OCI-M1 (cell line): ENCODE data around the gene AIFM1.
"Not testable (repeated sequence)": the region's sequence is repeated elsewhere in the genome, so short reads cannot be mapped to it uniquely, and the experiment has no call there.

Experiments
- DNase-seq: peaks from one replicate; lab custom pipeline; 2025; lab: John Stamatoyannopoulos, UW

The AIFM1 gene

GRCh38 chrX:130118441-130119311 lies 47.0 kb downstream of the AIFM1 start:
- DNase-seq = no peak

- no peak for DNase-seq
Observed at GRCh38 chrX:130117166-130117565, 48.5 kb downstream of the AIFM1 start.

GRCh38 chrX:130115119-130115885 lies 50.3 kb downstream of the AIFM1 start:
- not testable (repeated sequence) for DNase-seq

GRCh38 chrX:130114141-130114588 lies 51.5 kb downstream of the AIFM1 start:
- DNase-seq = no peak

- no peak for DNase-seq
Observed at GRCh38 chrX:130111220-130112154, 54.2 kb downstream of the AIFM1 start.

GRCh38 chrX:130110379-130111219 lies 55.0 kb downstream of the AIFM1 start, which contains the start of gene ELF4:
ELF4 (minus strand) TSS chrX:130110497; CDS start chrX:130081330, 29,167 bp downstream.
- DNase-seq = peak; percentile 70

GRCh38 chrX:130109429-130110378 lies 55.9 kb downstream of the AIFM1 start:
- peak; percentile 43 for DNase-seq

GRCh38 chrX:130108647-130109428 lies 56.8 kb downstream of the AIFM1 start:
- peak; percentile 76 for DNase-seq

GRCh38 chrX:130106071-130106470 lies 59.6 kb downstream of the AIFM1 start:
- DNase-seq = no peak

GRCh38 chrX:130105244-130105643 lies 60.4 kb downstream of the AIFM1 start:
- no peak for DNase-seq

GRCh38 chrX:130103605-130104004 lies 62.0 kb downstream of the AIFM1 start:
- no peak for DNase-seq

- peak; percentile 28 for DNase-seq
Observed at GRCh38 chrX:130100180-130100579, 65.5 kb downstream of the AIFM1 start.

GRCh38 chrX:130098210-130098552 lies 67.5 kb downstream of the AIFM1 start:
- DNase-seq = no peak

- no peak for DNase-seq
Observed at GRCh38 chrX:130097507-130098209, 68.0 kb downstream of the AIFM1 start.

- DNase-seq = no peak
Observed at GRCh38 chrX:130095249-130096030, 70.2 kb downstream of the AIFM1 start.

- DNase-seq = no peak
Observed at GRCh38 chrX:130094696-130095095, 70.9 kb downstream of the AIFM1 start.

GRCh38 chrX:130093271-130093670 lies 72.4 kb downstream of the AIFM1 start:
- no peak for DNase-seq
